Epithelial cell of proximal tubule (primary cell): Measurements from ENCODE around the gene MDM2. TPM values are rescaled to one million over a fixed set of nuclear protein-coding genes. Genes with fewer than 3 reads are reported as not detected.

Source experiments
- DNase-seq: peaks from one replicate; pipeline ENCODE4 v3.0.0-alpha.2; 2011; ENCODE audit warnings: low read depth
- H3K4me3 ChIP-seq: 2 replicates; pipeline ENCODE4 v1.5.1; 2011; ENCODE audit warnings: low read depth, mild to moderate bottlenecking, low read length
- CTCF ChIP-seq: conservative IDR thresholded peaks from 2 replicates; pipeline ENCODE4 v1.5.1; 2012; ENCODE audit warnings: low read depth, mild to moderate bottlenecking, low read length
- total RNA-seq: library from RNA; depleted of rRNA; stranded (reverse); fragments of >200 nt; gene quantifications from 2 replicates; pipeline ENCODE4 v1.2.3, GENCODE V29; 2015

MDM2 gene
- total RNA-seq, 1 donor from 2014 or later = 129 TPM

GRCh38 chr12:68831751-68832503 lies 23.9 kb downstream of the MDM2 start:
- no peak for DNase-seq
- no peak overlapping the region for H3K4me3 ChIP-seq
- no peak for TF ChIP-seq CTCF

GRCh38 chr12:68832504-68832867 lies 24.5 kb downstream of the MDM2 start:
- no peak for TF ChIP-seq CTCF
- H3K4me3 ChIP-seq = no peak overlapping the region
- DNase-seq = no peak

GRCh38 chr12:68833508-68833907 lies 25.5 kb downstream of the MDM2 start:
- DNase-seq = no peak
- no peak overlapping the region for H3K4me3 ChIP-seq
- no peak for TF ChIP-seq CTCF

GRCh38 chr12:68835333-68835908 lies 27.4 kb downstream of the MDM2 start:
- no peak for TF ChIP-seq CTCF
- no peak overlapping the region for H3K4me3 ChIP-seq
- DNase-seq = no peak

- no peak for DNase-seq
- no peak overlapping the region for H3K4me3 ChIP-seq
- no peak for TF ChIP-seq CTCF
Observed at GRCh38 chr12:68837215-68837614, 29.2 kb downstream of the MDM2 start.

GRCh38 chr12:68838046-68838886 lies 30.3 kb downstream of the MDM2 start:
- DNase-seq = no peak
- no peak overlapping the region for H3K4me3 ChIP-seq
- no peak for TF ChIP-seq CTCF
